AG04450 (cell line): ENCODE data around the gene SLC48A1. TPM values are rescaled to one million over a fixed set of nuclear protein-coding genes. Genes with fewer than 3 reads are reported as not detected.

Experiments used
- CTCF ChIA-PET: fragments of 300-600, 350-600 bp; formaldehyde crosslinking; extraction: SDS; loops from one replicate; lab custom pipeline; 2022; ENCODE audit warnings: antibody characterized with exemption, inconsistent platforms; lab: Charles Lee
- POLR2A ChIA-PET: fragments of 350-600 bp; formaldehyde crosslinking; extraction: SDS; loops from one replicate; lab custom pipeline; 2021; ENCODE audit warnings: antibody characterized with exemption, inconsistent platforms; lab: Yijun Ruan, JAX
- DNase-seq: peaks from one replicate; pipeline ENCODE4 v3.0.0-alpha.2; 2011; ENCODE audit warnings: low read depth, low spot score
- H3K27ac ChIP-seq: one replicate; pipeline ENCODE4 v1.5.1; 2012; ENCODE audit warnings: low read depth, low read length, control low read depth
- H3K27me3 ChIP-seq: one replicate; pipeline ENCODE4 v1.6.0; 2012; ENCODE audit warnings: low read length; ENCODE audit not compliant: control insufficient read depth, insufficient read depth
- H3K4me3 ChIP-seq: 2 replicates; pipeline ENCODE4 v1.5.1; 2011; ENCODE audit warnings: mild to moderate bottlenecking, low read depth, low read length, control low read depth
- H3K9me3 ChIP-seq: 2 replicates; pipeline ENCODE4 v1.5.1; 2012; ENCODE audit warnings: low read length; ENCODE audit not compliant: control insufficient read depth, insufficient read depth
- polyA plus RNA-seq: library from polyadenylated mRNA; depleted of rRNA; stranded (reverse); fragments of >200 nt; gene quantifications from 2 replicates; pipeline ENCODE4 v1.2.3, GENCODE V29; 2011
- TF ChIP-seq, protein P1 (sequence below): IDR thresholded peaks from 2 replicates; pipeline ENCODE4 v1.5.1; 2011; ENCODE audit warnings: low read depth, low read length, control low read depth, inconsistent platforms

The SLC48A1 gene
- polyA plus RNA-seq, 1 experiment, result 7.8 TPM

DNA sequence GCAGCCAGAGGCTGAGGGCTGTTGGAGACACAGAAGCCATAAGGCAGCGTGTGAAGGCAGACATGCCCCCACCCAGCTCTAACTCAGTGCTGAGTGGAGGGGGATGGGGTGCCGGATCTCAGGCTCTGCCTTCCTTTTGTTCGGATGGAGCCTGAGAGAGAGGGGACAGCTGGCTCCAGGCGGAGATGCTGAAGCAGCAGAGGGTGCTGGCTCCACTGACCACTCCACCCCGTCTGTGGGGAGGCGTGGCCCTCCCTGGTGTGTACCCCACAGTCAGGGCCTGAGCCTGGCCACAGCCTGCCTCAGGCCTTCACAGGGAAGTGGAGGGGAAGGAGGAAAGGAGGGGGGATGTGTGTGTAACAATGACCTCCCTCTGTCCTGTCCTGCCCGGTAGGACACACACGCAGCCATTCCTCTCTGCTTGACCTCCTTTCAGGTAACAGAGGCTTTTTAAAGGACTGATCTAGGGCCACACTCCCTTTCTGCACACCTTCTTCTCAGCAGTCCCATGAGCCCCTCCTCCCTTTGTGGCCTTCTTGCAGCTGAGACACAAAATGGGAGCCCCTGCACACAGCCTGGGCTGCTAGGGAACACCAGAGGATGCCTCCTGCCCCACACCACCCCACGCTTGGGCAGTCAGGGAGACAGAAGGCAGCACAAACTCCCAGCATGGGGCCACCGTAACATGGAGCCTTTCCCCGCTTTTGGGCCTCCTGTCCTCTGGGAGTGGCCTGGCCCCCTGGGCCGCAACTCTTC is 38.1 kb upstream of the SLC48A1 start:
- no peak for DNase-seq
- CTCF ChIA-PET, result interaction anchor here (1.1 to 5.9 kb wide), 3 partner anchors 8 to 33 kb away, joined by 3 to 52 read pairs (median 11); no protein-coding TSS in a partner anchor
- TF ChIP-seq, protein P1, sequence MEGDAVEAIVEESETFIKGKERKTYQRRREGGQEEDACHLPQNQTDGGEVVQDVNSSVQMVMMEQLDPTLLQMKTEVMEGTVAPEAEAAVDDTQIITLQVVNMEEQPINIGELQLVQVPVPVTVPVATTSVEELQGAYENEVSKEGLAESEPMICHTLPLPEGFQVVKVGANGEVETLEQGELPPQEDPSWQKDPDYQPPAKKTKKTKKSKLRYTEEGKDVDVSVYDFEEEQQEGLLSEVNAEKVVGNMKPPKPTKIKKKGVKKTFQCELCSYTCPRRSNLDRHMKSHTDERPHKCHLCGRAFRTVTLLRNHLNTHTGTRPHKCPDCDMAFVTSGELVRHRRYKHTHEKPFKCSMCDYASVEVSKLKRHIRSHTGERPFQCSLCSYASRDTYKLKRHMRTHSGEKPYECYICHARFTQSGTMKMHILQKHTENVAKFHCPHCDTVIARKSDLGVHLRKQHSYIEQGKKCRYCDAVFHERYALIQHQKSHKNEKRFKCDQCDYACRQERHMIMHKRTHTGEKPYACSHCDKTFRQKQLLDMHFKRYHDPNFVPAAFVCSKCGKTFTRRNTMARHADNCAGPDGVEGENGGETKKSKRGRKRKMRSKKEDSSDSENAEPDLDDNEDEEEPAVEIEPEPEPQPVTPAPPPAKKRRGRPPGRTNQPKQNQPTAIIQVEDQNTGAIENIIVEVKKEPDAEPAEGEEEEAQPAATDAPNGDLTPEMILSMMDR, result no peak

DNA sequence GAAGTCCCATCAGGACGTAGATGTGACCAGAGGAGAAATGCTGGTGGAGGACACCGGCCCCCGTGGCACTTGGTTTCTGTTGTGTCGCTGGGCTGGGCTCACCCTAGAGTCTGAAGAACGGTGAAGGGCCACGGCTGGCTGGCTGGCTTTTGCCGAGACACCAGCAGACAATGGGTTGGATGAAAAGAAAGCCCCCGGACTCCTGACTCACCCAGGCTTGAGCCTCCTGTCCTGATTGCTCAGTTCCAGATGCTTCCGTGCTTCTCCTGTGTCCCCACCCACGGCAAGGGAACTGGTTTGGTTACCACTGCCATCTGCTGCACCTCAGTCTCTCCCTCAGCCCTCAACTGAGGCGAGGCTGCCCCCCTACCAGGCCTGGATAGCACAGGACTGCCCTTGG is 37.4 kb upstream of the SLC48A1 start:
- TF ChIP-seq, protein P1, result no peak
- ChIA-PET CTCF (interaction anchor here (1.5 to 2.6 kb wide), 3 partner anchors 20 to 103 kb away, joined by 10 to 17 read pairs (median 11); no protein-coding TSS in a partner anchor), POLR2A (no interaction called here)
- H3K27ac ChIP-seq, result no peak overlapping the region
- no peaks in the 10 kb centered on the region; the same call in 1 of the 2 replicates for H3K9me3 ChIP-seq
- no peak overlapping the region for H3K4me3 ChIP-seq
- H3K27me3 ChIP-seq, result no peaks in the 10 kb centered on the region
- no peak for DNase-seq

More for the DNA sequence above, 38.1 kb upstream of the SLC48A1 start:
- H3K27ac ChIP-seq, result no peak overlapping the region
- POLR2A ChIA-PET, result no interaction called here
- no peak overlapping the region for H3K4me3 ChIP-seq
- no peaks in the 10 kb centered on the region for H3K27me3 ChIP-seq
- H3K9me3 ChIP-seq, result no peaks in the 10 kb centered on the region; the same call in 1 of the 2 replicates

DNA sequence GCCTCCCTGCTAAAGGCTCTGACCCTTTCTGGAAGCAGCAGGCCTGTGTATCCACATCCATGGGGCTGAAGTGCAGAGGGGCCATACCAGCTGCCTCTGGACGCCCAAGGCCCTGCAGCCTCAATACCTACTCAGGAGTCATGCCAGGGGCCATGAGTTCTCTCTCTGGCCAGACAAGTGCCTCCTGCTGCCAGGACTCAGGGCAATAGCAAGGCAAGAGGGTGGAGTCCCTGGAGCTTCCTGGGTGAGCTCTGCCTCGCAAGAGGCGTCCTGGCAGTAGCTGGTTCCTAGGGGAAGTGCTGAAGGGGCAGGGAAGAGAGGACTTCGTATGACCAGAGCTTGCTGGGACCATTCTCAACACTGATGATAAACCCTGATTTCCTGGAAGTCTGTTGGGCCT is 36.8 kb upstream of the SLC48A1 start:
- CTCF ChIA-PET, result interaction anchor here (1.0 to 2.6 kb wide), 4 partner anchors 20 to 105 kb away, joined by 3 to 17 read pairs (median 10); no protein-coding TSS in a partner anchor
- peak overlapping the region; percentile 65 for H3K27ac ChIP-seq

DNA sequence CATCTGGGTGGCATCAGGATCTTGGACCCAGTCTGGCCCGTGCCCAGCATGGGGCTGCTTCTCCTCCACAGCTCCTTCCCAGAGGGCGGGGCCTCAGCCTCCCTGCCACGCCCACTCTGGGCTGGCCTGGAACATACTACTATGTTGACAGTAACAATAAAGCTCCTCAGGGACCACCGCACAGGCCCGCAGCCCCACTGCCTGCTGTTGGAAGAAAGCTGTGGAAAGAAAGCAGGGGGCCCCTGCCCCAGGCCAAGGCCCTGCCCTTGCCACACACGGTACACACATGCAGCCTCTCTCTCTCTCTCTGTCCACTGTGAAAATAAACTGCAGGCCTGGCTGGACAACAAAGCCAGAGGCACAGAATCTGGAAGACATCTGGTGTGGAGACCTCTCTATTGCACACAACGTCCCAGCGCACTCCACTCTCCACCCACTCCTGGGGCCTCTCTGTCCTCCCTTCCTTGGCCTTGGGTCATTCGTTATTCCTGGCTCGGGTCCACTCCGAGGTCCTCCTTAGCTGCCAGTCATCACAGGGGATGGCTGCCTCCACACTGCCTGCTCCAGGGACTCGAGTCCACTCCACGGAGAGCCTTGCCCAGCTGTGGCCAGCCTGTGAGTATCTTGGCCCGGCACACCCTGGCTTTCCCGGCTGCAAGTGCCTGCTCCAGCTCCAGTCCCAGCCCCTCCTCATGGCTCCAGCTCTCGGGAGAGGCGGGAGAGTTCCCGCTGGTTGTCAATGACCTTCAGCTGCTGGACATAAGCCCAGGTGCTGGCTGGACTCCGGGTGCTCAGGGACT is 36.0 kb upstream of the SLC48A1 start:
- CTCF ChIA-PET, result interaction anchor here (0.6 to 2.6 kb wide), 6 partner anchors 21 to 226 kb away, joined by 3 to 17 read pairs (median 6); partner anchors contain the start of gene TMEM106C
- Histone ChIP-seq H3K27me3 (no peaks in the 10 kb centered on the region), H3K27ac (peak overlapping the region; percentile 65), H3K4me3 (no peak overlapping the region), H3K9me3 (no peaks in the 10 kb centered on the region; the same call in 1 of the 2 replicates)
- POLR2A ChIA-PET, result interaction anchor here (0.6 kb wide), 1 partner anchor 84 kb away, joined by 4 read pairs; no protein-coding TSS in a partner anchor
- TF ChIP-seq, protein P1, result no peak
- DNase-seq, result peak; percentile 24

More for the DNA sequence above, 36.8 kb upstream of the SLC48A1 start:
- no peak overlapping the region for H3K4me3 ChIP-seq
- no peak for DNase-seq
- POLR2A ChIA-PET, result no interaction called here
- TF ChIP-seq, protein P1, result no peak
- no peaks in the 10 kb centered on the region for H3K27me3 ChIP-seq
- no peaks in the 10 kb centered on the region; the same call in 1 of the 2 replicates for H3K9me3 ChIP-seq
